Glomerular endothelial cell (primary cell): Measurements from ENCODE around the gene FOXD2. TPM values are rescaled to one million over a fixed set of nuclear protein-coding genes. Genes with fewer than 3 reads are reported as not detected.

Experiments used
- DNase-seq: peaks from one replicate; pipeline ENCODE4 v3.0.0-alpha.2; 2011; ENCODE audit warnings: low read depth, low spot score; ENCODE audit errors: extremely low read depth
- total RNA-seq: library from RNA; depleted of rRNA; stranded (reverse); fragments of >200 nt; gene quantifications from 2 replicates; pipeline ENCODE4 v1.2.3, GENCODE V29; 2015

FOXD2 gene
- total RNA-seq, 1 donor from 2014 or later = 0.18 TPM

- DNase-seq = no peak
Measured at GRCh38 chr1:47459253-47459788, 21.5 kb downstream of the FOXD2 start.

GRCh38 chr1:47460040-47460439, 22.2 kb downstream of the FOXD2 start:
- no peak for DNase-seq

GRCh38 chr1:47460456-47460855, 22.6 kb downstream of the FOXD2 start:
- no peak for DNase-seq

- no peak for DNase-seq
Measured at GRCh38 chr1:47465605-47466004, 27.8 kb downstream of the FOXD2 start.

- DNase-seq = no peak
Measured at GRCh38 chr1:47468709-47469389, 31.0 kb downstream of the FOXD2 start.

GRCh38 chr1:47469390-47469759, 31.5 kb downstream of the FOXD2 start:
- DNase-seq = no peak

- no peak for DNase-seq
Measured at GRCh38 chr1:47469910-47470309, 32.1 kb downstream of the FOXD2 start.

GRCh38 chr1:47471163-47471562, 33.3 kb downstream of the FOXD2 start:
- DNase-seq = no peak

GRCh38 chr1:47474278-47475193, 36.7 kb downstream of the FOXD2 start:
- no peak for DNase-seq

GRCh38 chr1:47477595-47478080, 39.8 kb downstream of the FOXD2 start:
- no peak for DNase-seq

- DNase-seq = no peak
Measured at GRCh38 chr1:47478090-47478489, 40.2 kb downstream of the FOXD2 start.

GRCh38 chr1:47479664-47480063, 41.8 kb downstream of the FOXD2 start:
- no peak for DNase-seq

- no peak for DNase-seq
Measured at GRCh38 chr1:47481936-47482335, 44.1 kb downstream of the FOXD2 start.

GRCh38 chr1:47482786-47483185, 44.9 kb downstream of the FOXD2 start:
- no peak for DNase-seq

GRCh38 chr1:47483651-47484050, 45.8 kb downstream of the FOXD2 start:
- no peak for DNase-seq

GRCh38 chr1:47485817-47486216, 48.0 kb downstream of the FOXD2 start:
- no peak for DNase-seq

- no peak for DNase-seq
Measured at GRCh38 chr1:47487332-47487731, 49.5 kb downstream of the FOXD2 start.

- no peak for DNase-seq
Measured at GRCh38 chr1:47487850-47488450, 50.1 kb downstream of the FOXD2 start.
